Measurements from ENCODE around the gene ESR1.

DNA sequence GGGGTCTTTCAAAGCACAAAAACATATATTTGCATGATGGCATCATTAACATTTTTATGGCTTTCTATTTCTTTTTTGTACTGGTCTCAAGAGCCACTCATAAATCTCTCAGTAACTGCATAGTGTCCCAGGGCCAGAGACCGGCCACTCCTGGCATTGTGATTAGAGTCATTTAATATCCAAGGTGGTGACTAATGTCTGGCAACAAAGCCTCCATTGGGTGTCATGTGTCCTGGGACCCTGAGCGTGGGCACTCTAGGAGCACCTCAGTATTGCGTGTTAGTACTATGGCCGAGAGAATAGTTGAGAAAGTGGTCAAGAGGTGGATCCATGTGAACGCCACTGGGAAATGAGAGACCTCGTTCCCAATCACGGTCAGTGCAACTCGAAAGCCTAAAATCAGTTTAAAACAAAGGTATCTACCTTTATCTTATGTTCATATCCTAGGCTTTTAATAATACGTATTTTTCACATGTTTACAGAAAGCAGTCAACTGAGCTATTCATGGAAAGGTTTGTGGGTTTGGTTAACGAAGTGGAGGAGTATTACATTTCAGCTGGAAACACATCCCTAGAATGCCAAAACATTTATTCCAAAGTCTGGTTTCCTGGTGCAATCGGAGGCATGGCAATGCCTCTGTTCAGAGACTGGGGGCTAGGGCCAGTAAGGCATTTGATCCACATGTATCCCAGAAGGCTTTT is 2.7 kb upstream of the ESR1 start:
- TF ChIP-seq, protein P1, sequence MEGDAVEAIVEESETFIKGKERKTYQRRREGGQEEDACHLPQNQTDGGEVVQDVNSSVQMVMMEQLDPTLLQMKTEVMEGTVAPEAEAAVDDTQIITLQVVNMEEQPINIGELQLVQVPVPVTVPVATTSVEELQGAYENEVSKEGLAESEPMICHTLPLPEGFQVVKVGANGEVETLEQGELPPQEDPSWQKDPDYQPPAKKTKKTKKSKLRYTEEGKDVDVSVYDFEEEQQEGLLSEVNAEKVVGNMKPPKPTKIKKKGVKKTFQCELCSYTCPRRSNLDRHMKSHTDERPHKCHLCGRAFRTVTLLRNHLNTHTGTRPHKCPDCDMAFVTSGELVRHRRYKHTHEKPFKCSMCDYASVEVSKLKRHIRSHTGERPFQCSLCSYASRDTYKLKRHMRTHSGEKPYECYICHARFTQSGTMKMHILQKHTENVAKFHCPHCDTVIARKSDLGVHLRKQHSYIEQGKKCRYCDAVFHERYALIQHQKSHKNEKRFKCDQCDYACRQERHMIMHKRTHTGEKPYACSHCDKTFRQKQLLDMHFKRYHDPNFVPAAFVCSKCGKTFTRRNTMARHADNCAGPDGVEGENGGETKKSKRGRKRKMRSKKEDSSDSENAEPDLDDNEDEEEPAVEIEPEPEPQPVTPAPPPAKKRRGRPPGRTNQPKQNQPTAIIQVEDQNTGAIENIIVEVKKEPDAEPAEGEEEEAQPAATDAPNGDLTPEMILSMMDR (IDR thresholded peaks at IDR 0.05): no peak
- no peak for TF ChIP-seq POLR2A (IDR thresholded peaks at IDR 0.05)
